Skin of body (tissue), 2 donors: ENCODE measurements around the gene APOBEC2. TPM values are rescaled to one million over a fixed set of nuclear protein-coding genes. Genes with fewer than 3 reads are reported as not detected.
A peak's percentile ranks its signal among the peaks of the same experiment; 100 is the strongest.

ENCODE experiments used
- DNase-seq: peaks from one replicate; lab custom pipeline; 2025; lab: John Stamatoyannopoulos, UW
- total RNA-seq: library from RNA; depleted of rRNA; stranded (reverse); fragments of >200 nt; gene quantifications from one replicate; pipeline ENCODE4 v1.2.3, GENCODE V29; 2014

APOBEC2 gene
- total RNA-seq, 1 donor from 2014 or later, result 60.6 TPM

- DNase-seq, result no peak
Observed at GRCh38 chr6:41083072-41083471, 30.1 kb downstream of the APOBEC2 start.

DNA sequence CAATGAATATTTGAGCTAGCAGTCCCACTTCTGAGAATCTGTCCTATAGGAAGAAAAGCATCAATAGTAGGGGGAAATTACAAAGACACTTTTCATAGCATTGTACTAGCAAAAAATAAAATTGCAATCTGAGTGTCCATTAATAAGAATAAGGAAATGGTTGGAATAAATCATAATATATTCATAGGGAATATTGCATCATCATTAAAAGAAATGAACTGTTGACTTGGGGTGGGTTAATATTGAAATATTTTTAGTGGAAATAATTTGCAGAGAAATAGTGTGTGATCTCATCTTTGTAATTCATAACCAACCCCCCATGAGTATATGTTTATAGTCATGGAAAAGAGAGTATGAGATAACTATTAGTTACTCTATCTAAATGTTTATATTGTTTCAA, 32.2 kb downstream of the APOBEC2 start:
- no peak for DNase-seq

GRCh38 chr6:41088451-41088850, 35.4 kb downstream of the APOBEC2 start:
- DNase-seq, result no peak

DNA sequence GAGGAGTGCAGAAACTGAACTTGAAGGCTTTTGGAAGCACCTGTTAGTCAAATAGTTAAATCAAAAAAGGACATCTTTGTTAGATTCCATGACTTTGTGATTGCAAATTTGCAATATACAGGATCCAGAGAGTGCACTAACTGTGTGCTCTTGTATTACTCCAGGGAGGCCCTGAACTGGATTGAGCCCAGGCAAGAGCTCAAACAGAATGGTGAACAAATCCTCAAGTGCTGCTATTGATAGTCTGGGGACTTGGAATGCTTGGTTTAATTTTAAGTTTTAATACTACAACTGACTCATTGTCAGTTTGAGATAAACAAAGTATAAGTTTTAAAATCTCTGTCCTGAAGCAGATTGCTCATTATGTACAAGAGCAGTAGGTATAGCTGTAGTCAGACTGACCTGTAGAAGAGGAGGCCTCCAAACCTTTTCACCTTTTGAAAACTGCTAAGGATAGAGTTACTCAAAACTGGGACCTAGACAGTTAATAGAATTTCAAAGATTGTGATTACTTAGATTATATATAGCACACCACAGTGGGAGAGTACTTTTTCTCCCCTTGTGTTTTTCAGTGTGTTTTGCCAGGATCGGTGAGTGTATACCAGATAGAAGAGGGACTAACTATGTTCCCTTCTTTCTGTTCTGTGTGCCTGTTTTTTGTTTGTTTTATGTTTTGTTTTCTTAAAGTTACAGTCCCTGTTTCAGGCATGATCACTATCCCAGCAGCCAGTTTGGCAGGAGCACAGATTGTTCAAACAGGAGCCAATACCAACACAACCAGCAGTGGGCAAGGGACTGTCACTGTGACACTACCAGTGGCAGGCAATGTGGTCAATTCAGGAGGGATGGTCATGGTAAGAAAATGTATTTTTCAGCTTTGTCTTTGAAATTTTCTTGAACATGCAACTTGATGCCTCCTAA, 38.1 kb downstream of the APOBEC2 start:
- no peak for DNase-seq

- no peak for DNase-seq
Observed at GRCh38 chr6:41092421-41093140, 39.6 kb downstream of the APOBEC2 start.

DNA sequence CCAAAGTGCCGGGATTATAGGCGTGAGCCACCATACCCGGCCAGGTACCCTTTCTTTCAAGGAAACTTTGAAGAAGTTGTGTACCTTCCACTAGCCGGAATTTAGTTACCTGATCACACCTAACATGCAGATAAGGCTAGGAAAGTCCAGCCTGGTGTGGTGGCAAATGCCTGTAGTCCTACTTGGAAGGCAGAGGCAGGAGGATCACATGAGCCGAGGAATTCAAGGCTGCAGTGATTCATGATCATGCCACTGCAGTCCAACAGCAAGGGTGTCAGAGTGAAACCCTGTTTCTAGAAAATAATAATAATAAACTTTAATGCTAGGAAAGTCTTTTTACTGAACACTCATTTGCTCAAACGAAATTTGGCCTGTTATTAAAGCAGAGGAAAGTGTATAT, 40.7 kb downstream of the APOBEC2 start:
- no peak for DNase-seq

GRCh38 chr6:41097467-41098090, 44.6 kb downstream of the APOBEC2 start:
- peak; percentile 16 for DNase-seq

DNA sequence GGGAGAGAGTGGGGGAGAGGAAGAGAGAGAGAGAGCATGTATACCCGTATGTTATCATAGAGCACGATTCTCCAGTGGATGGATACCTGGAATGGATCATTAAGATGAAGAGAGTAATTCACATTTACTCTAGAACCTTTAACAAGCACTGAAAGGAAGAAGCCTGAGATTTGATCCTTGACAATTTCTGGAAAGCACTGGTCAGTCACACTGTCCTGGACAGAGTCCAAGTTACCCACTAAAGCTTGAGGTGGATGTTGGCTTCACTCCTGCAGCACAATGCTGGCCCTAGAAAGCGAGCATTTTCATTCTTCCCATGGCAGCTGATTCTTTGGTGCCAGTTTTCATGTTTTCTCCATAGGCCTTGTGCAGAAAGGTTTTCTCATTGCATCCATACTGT, 45.4 kb downstream of the APOBEC2 start:
- no peak for DNase-seq

DNA sequence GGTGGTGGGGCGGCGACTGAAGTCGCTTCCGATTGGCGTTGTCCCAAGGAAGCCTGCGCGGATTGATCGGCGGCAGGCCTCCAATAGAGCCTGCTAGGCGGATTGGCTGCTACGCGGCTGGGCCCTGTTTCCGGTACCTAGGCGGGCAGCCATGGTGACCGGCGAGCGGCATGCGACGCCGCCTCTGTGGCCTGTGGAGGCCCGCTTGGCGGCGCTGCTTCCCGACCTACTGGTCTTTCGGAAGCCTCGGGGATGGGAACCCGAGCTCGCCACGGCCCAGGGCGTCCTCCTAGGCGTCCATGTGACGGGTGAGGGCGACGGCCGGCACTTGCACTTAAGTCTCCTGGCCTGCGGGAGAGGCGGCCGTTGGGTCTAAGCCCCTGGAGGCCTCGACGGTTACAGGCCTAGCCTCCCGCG, 47.9 kb downstream of the APOBEC2 start:
- DNase-seq, result no peak

DNA sequence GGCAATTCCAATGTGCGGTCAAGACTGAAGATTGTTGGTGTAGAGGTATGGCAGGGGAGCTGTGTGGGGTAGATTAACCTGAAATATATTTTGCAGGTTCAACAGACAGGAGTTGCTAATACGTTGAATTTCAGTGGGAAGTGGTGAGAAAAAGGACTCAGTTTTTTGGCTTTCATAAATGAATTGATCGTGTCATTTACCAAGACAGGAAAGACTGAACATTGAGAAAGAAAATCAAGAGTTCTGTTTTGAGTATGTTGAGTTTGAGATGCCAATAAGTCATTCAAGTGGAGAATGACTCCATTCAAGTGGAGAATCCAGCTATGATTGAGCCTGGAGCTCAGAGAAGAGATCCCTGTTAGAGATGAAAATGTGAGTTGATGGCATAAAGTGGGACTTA, 50.8 kb downstream of the APOBEC2 start:
- DNase-seq, result no peak

DNA sequence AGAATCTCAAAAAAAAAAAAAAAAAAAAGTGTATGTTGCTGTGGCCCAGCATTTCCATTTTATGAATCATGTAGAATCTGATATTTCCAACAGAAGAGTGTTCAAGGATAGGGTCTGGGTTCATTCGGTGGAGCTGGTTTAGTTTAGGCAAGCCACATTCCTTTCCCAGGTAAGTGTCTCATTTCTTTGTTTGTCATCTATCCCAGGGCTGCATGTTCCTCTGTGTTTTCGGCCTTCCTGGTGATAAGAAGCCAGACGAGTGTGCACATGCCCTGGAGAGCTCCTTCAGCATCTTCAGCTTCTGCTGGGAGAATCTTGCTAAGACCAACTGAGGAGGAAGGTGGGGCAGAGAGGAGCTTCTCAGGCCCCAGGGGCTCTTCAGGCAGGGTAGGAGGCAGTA, 58.0 kb downstream of the APOBEC2 start:
- DNase-seq, result no peak

Other genes with a start within 250 kb of the APOBEC2 start
- 0.30 TPM for gene UNC5CL, start 14.0 kb upstream of the APOBEC2 start, total RNA-seq
- gene TSPO2, start 10.7 kb upstream of the APOBEC2 start, total RNA-seq, result 0.79 TPM
- gene OARD1, start 19.2 kb downstream of the APOBEC2 start, total RNA-seq, result 12.1 TPM
- gene NFYA, start 19.8 kb downstream of the APOBEC2 start, total RNA-seq, result 27.0 TPM
- 0.49 TPM for gene TREML1, start 101.1 kb downstream of the APOBEC2 start, total RNA-seq
- gene TREM2, start 109.9 kb downstream of the APOBEC2 start, total RNA-seq, result 0.59 TPM
- 0.39 TPM for gene TREML2, start 147.9 kb downstream of the APOBEC2 start, total RNA-seq
- gene TREML4, start 175.1 kb downstream of the APOBEC2 start, total RNA-seq, result not detected
- gene TREM1, start 233.5 kb downstream of the APOBEC2 start, total RNA-seq, result 1.6 TPM